GM21737 (cell line): ENCODE results near the gene CMPK2.
"Not testable (repeated sequence)": the region's sequence is repeated elsewhere in the genome, so short reads cannot be mapped to it uniquely, and the experiment has no call there.

ENCODE experiments used
- ATAC-seq: cut with Tn5 transposase; IDR thresholded peaks from one replicate; pipeline ENCODE4 v1.9.1; 2021; ENCODE audit warnings: mild to moderate bottlenecking, moderate library complexity; ENCODE audit not compliant: unreplicated experiment

The CMPK2 gene

DNA sequence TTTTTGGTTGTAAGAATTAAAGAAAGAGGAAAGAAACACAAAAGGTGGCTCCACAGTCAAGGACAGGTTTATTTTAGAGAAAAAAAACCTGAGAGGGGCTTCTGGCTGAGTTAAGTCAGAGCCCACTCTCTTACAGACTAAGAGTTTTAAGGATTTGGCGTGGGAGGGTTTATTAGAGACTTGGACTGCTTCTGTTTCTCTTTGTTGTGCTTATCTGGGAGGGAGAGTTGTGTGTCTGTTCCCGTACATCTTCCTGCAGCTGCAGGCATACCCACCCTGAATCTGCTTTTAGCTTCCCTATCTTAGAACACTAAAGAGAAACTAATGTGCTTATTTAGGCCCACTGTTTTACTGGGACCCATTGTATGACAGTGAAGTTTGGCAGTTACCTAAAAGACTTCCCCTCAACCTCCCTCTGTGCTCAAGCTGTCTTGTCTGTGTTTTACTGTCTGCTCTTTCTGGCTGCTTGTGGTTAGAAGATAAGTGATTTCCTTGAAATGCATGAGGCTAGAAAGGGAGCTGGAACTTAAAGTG is 14.6 kb upstream of the CMPK2 start:
- ATAC-seq = no peak

DNA sequence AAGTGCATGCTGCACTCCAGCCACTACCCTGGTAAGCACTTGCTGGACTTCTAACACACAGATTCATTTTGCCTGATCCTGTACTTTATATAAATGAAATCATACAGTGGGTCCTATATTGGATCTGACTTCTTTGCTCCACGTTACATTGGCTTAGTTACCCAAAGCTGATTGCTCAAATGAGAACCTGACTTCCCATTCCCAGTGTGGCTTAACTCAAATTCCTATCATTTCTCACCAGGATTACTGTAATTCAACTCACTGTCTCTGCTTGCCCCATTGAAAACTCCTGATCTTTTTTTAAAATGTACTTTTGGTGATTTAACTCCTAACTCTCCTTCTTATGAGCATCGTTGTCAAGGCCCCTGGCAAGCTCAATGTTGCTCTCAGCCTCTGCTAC is 13.3 kb upstream of the CMPK2 start:
- no peak for ATAC-seq

DNA sequence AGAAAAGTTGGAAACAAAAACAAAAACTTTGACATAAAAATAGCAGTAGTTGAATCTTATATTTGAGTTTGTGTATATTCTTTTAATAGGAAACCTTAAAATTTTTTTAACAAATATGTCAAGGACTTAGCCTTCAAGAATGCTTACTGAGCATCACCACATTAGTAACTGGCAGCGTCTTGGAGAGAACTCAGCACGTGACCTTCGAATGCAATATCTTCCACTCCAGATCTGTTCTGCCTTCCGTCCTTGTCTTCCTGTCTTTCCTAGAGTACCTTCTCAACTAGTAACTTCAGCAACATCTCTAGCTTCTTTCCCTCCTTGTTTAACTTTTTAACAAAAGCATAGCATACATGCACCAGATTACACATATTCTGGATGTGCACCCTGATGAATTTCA is 12.8 kb upstream of the CMPK2 start:
- no peak for ATAC-seq

DNA sequence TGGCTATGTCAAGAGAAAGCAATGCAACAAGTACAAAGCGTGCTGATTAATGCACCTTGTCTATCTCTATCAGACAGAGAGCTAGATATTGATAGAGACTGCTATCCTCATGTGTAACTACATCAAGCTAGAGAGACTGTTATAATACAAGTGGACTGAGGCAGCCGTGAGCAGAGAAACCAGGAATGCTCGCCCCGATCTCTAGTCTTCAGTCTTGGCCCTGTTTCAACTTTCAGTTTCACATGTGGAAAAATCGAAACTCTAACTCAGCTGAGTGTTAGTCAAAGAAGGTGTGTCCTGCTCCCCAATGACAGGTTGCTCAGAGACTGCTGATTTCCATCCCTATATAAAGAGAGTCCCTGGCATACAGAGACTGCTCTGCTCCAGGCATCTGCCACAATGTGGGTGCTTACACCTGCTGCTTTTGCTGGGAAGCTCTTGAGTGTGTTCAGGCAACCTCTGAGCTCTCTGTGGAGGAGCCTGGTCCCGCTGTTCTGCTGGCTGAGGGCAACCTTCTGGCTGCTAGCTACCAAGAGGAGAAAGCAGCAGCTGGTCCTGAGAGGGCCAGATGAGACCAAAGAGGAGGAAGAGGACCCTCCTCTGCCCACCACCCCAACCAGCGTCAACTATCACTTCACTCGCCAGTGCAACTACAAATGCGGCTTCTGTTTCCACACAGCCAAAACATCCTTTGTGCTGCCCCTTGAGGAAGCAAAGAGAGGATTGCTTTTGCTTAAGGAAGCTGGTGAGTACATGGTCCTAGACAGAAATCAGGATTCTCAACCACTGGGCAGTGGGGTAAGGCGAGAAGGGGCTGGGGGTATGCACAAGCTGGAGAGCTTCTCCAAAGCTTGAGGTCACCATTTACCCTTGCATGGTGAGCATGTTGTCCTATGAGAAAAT is 11.9 kb upstream of the CMPK2 start, which contains the start of gene RSAD2:
RSAD2 (plus strand) TSS at position 376 of the 903 bp plus-strand sequence; CDS start at position 400, 24 bp downstream.
- peak; percentile 64 for ATAC-seq

DNA sequence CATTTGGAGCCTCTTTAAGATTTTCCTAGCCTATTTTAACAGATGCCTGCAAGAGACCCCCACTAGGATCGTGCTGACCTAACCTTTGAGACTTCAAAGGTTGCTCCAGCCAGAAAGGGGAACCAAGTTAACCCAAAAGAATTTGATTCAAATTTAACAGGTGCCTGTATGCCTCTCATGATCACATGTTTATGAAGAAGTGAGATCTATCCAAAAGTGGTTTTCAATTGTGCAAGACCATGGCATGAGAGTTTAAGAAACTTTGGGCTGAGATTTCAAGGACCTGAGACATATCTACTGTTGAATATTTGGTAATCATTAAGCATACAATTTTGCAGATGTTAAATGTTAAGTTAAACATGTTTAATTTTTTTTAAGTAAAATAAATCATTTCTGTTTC is 10.6 kb upstream of the CMPK2 start:
- ATAC-seq = no peak

DNA sequence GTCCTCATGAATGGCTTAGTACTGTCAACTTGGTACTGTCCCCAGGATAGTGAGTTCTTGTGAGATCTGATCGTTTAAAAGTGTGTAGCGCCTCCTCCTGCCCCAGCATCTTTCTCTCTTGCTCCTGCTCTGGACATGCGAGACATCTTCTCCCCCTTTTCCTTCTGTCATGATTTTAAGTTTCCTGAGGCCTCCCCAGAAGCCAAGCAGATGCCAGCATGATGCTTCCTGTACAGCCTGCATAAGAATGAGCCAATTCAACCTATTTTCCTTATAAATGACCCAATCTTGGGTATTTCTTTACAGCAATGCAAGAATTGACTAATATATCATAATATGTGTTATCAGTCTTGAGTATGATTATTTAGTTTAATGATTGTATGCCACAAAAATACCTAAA is 8.3 kb upstream of the CMPK2 start:
- no peak for ATAC-seq

DNA sequence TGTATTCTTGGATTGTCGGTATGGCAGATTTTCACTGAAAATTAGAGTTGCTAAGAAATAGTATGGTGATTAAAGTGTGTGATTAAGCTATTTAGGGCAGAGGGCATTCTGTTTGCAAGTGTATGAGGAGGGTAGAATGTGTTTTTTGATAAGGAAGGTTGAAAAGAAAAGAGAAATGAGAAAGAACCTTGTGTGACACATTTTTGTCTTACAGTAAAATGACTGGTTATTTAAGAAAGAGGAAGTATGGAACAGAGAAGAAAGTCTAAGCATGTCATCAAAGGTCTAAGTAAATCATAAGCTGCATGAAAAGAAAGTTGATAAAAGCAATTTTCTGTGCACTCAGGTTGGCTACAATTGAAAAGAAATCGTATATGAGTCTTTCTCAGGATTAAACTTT is 6.7 kb upstream of the CMPK2 start:
- ATAC-seq = peak; percentile 49

DNA sequence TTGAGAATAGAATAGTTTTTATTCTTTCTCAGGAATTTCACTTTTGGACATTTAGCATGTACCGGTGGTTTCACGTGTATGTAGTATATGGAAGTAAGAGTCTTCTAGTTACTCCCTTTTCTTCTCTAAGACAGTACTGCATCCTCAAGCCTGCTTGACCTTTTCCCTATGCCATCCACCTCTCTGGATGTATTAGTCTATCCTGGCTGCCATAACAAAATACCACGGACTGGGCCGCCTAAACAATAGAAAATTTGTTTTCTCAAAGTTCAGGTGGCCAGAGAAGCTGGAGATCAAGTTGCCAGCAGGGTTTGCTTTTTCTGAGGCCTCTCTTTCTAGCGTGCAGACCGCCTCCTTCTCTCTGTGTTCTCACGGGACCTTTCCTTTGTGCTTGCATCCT is 1.3 kb upstream of the CMPK2 start:
- no peak for ATAC-seq

DNA sequence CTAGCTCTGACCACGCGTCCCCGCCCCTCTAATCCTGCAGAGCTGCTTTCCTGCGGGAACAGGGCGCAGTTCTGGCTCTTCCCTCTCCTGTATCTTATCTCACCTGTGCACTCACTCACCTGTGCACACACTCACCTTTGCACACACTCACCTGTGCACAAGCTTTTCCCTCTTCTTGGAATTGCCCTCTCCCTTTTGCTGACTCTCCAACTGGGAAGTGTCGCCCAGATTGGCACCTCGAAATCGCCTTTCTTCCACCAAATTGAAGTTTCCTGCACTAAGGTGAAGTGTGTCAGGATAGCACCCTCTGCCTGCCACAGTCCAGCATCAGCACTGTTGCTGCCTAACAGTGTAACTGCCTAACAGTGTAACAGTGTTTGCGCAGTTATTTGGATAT is 566 bp upstream of the CMPK2 start:
- ATAC-seq = peak; percentile 48

DNA sequence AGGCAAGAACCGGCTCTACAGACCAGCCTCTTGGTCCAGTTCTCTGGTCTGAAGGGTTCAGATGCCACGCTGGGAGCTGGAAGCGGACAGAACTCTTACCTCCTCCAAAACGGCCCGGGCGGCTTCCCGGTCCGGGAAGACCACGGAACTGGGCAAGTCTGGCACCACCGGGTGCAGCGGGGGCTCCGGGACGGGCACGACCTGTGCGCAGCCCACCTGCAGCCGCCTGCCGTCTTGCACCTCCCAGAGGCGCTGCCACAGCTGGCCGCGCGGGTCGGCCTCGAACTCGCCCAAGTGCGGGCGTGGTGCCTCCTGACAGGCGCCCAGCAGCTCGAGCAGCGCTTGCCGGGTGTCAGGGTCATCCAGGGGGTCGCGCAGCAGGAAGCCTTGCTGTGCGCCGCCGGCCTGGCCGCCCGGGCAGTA is 773 bp downstream of the CMPK2 start:
- ATAC-seq = peak; percentile 25

DNA sequence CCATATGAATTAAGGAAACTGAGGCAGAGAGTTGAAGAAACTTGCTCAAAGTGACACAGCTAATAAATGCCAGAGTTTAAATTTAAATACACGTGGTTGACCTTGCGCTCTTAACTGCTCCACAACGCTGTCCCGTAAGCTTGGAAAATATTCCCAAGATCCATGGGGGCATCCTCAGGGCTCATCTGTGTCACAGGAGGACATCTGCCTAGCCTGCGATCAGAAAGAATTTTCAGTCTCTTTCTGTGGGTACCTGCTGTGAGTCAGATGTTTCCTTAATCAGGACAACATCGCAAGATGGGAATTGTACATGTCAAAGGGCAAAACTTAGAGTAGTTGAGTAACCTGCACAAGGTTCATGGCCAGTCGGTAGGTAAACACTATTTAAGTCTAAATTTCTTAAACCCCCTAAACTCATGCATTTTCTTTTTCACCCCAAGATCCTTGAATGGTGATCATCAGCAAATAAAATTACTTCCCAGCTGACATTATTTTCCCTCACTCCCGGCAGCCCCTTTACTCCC is 1.4 kb downstream of the CMPK2 start:
- no peak for ATAC-seq

DNA sequence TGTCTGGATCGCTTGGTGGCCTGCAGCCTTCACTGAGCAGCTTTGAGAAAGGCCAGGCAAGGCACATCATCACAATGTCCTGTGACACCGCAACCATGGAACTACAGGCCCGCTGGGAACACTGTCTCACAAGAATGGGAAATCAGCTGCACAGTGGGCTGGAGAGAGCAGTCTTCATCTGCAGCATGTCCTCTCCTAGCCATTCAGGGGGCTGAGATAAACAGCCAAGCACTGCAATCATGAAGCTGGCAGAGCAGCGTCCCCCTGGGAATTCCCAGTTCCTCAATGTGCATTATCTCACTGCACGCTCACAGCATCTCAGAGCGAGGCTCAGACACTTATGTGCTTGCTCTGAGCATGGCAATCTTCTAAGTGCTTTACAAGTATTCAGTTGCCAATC is 1.9 kb downstream of the CMPK2 start:
- ATAC-seq = no peak

DNA sequence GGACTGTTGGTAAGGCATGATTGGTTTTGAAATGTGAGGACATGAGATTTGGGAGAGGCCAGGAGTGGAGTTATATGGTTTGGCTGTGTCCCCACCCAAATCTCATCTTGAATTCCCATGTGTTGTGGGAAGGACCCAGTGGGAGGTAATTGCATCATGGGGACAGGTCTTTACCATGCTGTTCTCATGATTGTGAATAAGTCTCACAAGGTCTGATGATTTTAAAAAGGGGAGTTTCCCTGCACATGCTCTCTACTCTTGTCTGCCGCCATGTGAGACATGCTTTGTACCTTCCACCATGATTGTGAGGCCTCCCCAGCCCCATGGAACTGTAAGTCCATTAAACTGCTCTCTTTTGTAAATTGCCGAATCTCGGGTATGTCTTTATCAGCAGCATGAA is 5.4 kb downstream of the CMPK2 start:
- no peak for ATAC-seq

DNA sequence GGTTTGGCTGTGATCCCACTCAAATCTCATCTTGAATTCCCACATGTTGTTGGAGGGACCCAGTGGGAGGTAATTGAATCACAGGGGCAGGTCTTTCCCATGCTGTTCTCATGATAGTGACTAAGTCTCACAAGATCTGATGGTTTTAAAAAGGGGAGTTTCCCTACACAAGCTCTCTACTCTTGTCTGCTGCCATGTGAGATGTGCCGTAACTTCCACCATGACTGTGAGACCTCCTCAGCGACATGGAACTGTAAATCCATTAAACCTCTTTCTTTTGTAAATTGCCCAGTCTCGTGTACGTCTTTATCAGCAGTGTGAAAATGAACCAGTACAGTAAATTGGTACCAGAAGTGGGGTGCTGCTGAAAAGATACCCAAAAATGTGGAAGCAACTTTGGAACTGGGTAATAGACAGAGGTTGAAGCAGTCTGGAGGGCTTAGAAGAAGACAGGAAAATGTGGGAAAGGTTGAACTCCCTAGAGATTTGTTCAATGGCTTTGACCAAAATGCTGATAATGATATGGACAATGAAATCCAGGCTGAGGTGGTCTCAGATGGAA is 7.2 kb downstream of the CMPK2 start:
- ATAC-seq = not testable (repeated sequence)

DNA sequence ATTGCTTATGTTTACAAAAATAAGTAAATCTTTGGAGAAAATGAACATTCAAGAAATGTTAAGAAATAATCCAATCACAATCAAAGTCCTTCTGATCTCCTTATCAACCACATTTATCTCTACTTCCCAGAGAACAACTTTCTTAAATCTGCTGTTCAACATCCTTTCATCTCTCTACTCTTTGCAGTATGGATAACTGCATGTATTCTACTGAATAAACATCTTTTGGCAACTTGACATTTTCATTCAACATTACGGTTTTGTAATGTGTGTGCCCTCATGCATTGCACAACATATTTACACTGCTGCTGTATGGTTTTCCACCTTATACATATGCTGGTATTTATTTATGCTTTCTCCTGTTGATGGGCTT is 9.2 kb downstream of the CMPK2 start:
- no peak for ATAC-seq

DNA sequence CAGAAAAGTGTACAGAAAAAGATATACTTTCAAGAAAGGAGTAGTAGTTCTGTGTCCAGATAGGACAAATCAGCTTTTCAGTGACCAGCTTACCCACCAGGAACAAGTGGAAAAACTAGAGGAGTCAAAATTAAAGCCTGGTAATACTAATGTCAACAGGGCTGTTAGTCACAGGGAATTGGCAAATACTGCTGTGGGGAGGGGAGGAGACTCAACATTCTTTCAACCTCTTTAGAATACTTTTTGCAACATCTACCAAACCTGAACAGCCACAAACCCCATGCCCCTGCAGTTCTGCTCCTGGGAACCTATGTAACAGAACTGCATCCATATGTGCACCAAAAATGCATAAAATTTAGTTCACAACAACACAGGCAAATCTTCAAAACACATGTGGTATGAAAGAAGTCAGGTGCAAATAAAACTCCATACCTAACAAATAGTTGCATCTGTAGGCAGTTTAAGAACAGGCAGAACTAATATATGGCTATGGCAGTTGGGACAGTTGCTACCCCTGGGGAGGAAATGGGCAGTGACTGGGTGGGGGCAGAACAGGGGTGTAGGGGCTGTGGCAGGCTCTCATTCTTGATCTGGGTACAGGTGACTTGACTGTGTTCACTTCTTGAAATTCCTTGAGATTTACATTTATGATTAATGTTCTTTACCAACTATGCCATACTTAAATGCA is 9.7 kb downstream of the CMPK2 start:
- ATAC-seq = no peak

DNA sequence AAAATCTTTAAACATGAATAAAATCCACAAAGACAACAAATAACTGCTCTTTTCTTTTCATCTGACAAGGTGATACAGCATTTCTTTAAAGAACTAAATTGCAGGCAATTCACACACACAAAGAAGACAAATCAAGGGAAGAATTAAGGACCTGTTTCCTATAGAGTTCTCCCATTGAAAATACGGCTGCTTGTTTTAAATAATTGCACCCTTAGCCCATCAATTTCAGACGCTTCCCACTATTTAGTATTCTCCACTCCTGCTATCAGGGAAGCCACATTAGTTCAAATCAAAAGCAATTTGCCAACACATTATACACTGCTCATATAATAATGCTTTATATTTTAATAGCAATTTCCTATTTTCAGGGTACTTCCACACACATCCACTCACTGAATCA is 11.3 kb downstream of the CMPK2 start:
- ATAC-seq = no peak

DNA sequence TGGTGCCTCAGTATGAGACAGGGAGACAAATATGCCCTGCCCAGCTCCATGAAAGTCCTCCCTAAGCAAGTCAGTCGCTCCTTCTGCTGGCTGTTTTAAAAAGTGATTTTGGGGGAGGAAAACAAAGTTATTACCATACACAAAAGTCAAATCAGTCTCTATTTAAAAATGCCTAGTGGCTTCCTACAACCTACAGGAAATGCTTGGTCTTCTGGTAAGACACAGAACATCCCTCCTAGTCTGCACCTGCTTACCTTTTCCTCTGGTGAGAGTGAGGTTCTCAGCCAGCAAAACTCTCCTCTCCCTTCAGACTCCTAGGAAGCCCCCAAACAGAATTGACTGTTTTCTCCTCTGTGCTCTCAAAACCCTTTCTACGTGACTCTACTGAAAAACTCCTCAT is 13.5 kb downstream of the CMPK2 start:
- ATAC-seq = no peak

DNA sequence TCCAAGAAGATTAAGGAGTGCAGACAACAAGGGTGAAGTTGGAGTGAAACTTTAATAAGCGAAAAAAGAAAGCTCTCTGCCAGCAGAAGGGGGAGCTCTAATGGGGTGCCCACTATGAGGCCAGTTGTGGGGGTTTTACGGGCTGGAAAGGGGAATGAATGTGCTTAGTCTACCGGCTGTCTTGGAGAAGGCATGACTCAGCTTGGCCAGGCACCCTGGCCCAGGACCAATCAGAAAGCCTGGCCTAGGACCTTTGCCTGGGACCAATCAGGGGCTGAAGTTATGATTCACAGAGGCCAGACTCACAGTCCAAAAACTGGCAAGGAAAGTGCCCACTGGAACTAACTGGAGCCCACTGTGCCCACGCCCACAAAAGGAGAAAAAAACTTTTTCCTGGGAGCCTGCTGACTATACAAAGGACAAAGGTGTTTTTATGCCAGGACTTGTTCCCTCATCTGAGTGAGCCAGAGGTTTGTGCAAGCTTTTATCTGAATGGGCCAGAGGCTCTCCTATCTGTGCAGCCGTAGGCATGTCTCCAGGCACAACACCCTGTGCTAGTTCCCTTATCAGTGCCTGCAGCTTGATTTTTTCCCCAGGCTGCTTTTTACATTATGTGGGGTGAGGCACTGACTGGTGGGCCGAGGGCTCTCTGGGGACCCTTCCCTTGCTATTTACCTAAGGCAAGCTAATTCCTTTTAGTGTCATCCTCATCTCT is 18.6 kb downstream of the CMPK2 start:
- ATAC-seq = no peak

DNA sequence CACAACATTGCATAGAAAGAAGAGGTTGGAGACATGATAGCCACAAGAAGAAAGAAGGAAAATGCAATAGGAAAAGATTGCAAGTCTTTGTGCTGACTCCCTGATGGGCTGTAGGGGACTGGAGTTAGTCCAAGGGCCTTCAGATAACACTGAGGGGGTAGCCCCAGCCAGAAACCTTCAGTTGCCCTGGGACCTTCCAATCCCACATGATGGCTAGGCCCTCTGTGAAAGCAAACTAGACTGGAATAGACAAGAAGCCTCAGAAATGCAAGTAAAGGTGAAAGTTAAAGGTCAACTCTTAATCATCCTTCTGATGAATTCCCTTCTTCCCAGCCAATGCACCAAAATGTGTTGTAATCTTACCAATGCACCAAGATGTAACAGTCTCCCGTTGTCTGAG is 19.2 kb downstream of the CMPK2 start:
- no peak for ATAC-seq

DNA sequence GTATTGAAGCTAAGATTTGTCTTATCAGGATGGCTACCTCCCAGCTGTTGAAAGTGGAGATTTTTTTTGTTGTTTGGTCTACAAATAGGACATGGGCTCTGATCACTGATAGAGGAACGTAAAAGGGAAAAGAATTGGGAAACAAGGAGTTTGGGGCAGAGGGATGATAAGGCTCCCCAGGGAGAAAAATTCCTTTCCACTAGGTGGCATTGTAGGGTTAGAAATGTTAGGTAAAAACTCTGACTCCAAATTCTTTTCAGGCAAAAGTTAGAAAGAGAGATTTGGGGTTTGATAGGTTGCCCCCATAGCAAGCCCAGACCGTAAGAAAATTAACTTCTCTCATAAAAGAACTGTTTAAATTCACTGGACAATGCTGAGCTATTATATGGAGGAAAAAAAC is 19.8 kb downstream of the CMPK2 start:
- no peak for ATAC-seq
